Vagina (tissue), 2 donors: ENCODE results near the gene TBX4. TPM values are rescaled to one million over a fixed set of nuclear protein-coding genes. Genes with fewer than 3 reads are reported as not detected.

ENCODE experiments used
- DNase-seq, 2 donors: peaks; one replicate each; pipeline ENCODE4 v3.0.0-alpha.2; 2017; ENCODE audit errors: extremely low spot score in 2 of 2
- H3K27ac ChIP-seq: fragments of 200-600 bp; sonication (generic); one replicate; pipeline ENCODE4 v1.5.1; 2019
- H3K27me3 ChIP-seq: fragments of 200-600 bp; sonication (generic); one replicate; pipeline ENCODE4 v1.5.1; 2019
- H3K36me3 ChIP-seq, 2 donors: fragments of 200-600 bp; sonication (generic); one replicate each; pipeline ENCODE4 v1.5.1; 2017 to 2019
- H3K4me1 ChIP-seq: fragments of 200-600 bp; sonication (generic); one replicate; pipeline ENCODE4 v1.5.1; 2019
- H3K4me3 ChIP-seq, 2 donors: fragments of 200-600 bp; sonication (generic); 1 replicate in 1 of 2; 2 replicates in 1 of 2; pipeline ENCODE4 v1.5.1; 2016 to 2019
- H3K9me3 ChIP-seq: fragments of 200-600 bp; sonication (generic); one replicate; pipeline ENCODE4 v1.5.1; 2019
- POLR2A ChIP-seq, 2 donors: fragments of 450-650 bp; IDR thresholded peaks; one replicate each; pipeline ENCODE4 v1.6.1; 2017; ENCODE audit warnings: antibody characterized with exemption in 2 of 2, mild to moderate bottlenecking in 2 of 2, moderate library complexity in 2 of 2
- POLR2AphosphoS5 ChIP-seq, 2 donors: sonication (generic); formaldehyde crosslinking; IDR thresholded peaks; one replicate each; pipeline ENCODE4 v1.9.0; 2017; ENCODE audit warnings: antibody characterized with exemption in 2 of 2, mild to moderate bottlenecking in 2 of 2, low read depth in 1 of 2; ENCODE audit not compliant: insufficient read depth in 1 of 2
- intact Hi-C: fragments of 100-400 bp; cut with DNase I; formaldehyde crosslinking; loops from one replicate; pipeline ENCODE4 v1.15.1; 2023
- total RNA-seq: library from RNA; depleted of rRNA; stranded (reverse); fragments of >200 nt; gene quantifications from one replicate; pipeline ENCODE4 v1.2.3, GENCODE V29; 2016
- TF ChIP-seq, protein P1 (sequence below), 3 experiments: fragments of 450-650 bp in 2 of 3; fragments of 200-600 bp in 1 of 3; sonication (generic) in 1 of 3; IDR thresholded peaks; one replicate each; pipeline ENCODE4 v1.5.1; 2017 to 2019; ENCODE audit warnings: antibody characterized with exemption in 3 of 3, mild to moderate bottlenecking in 2 of 3, moderate library complexity in 2 of 3

TBX4 gene
- total RNA-seq, 1 donor from 2014 or later: not detected

GRCh38 chr17:61474235-61474927 lies 22.2 kb downstream of the TBX4 start:
- Histone ChIP-seq H3K4me1 (peaks cover 7% of the 10 kb centered on the region), H3K36me3 (no peaks in the 10 kb centered on the region), H3K4me3 (no peak overlapping the region), H3K9me3 (no peaks in the 10 kb centered on the region), H3K27me3 (no peaks in the 10 kb centered on the region), H3K27ac (no peak overlapping the region)
- DNase-seq: no peak
- TF ChIP-seq POLR2A (IDR thresholded peaks at IDR 0.05): no peak
- TF ChIP-seq, protein P1, sequence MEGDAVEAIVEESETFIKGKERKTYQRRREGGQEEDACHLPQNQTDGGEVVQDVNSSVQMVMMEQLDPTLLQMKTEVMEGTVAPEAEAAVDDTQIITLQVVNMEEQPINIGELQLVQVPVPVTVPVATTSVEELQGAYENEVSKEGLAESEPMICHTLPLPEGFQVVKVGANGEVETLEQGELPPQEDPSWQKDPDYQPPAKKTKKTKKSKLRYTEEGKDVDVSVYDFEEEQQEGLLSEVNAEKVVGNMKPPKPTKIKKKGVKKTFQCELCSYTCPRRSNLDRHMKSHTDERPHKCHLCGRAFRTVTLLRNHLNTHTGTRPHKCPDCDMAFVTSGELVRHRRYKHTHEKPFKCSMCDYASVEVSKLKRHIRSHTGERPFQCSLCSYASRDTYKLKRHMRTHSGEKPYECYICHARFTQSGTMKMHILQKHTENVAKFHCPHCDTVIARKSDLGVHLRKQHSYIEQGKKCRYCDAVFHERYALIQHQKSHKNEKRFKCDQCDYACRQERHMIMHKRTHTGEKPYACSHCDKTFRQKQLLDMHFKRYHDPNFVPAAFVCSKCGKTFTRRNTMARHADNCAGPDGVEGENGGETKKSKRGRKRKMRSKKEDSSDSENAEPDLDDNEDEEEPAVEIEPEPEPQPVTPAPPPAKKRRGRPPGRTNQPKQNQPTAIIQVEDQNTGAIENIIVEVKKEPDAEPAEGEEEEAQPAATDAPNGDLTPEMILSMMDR (IDR thresholded peaks at IDR 0.05): no peak
- peak in 1 of 2 donors; percentile 74 for TF ChIP-seq POLR2AphosphoS5 (IDR thresholded peaks at IDR 0.05; ENCODE audit: insufficient read depth in 1 of 2, low read depth in 1 of 2)
- intact Hi-C loops: no loop called here

- Histone ChIP-seq H3K27me3 (no peaks in the 10 kb centered on the region), H3K4me1 (peaks cover 7% of the 10 kb centered on the region), H3K27ac (no peak overlapping the region), H3K4me3 (no peak overlapping the region), H3K9me3 (no peaks in the 10 kb centered on the region), H3K36me3 (no peaks in the 10 kb centered on the region)
- intact Hi-C loops: loop anchor here (5.0 kb wide), 1 partner anchor 307 kb away; no protein-coding TSS in a partner anchor
- no peak for TF ChIP-seq POLR2A (IDR thresholded peaks at IDR 0.05)
- TF ChIP-seq, protein P1 (IDR thresholded peaks at IDR 0.05): no peak
- DNase-seq: no peak
These were observed 22.7 kb downstream of the TBX4 start for GRCh38 chr17:61474934-61475333.

- no peak for TF ChIP-seq POLR2A (IDR thresholded peaks at IDR 0.05)
- TF ChIP-seq, protein P1 (IDR thresholded peaks at IDR 0.05): no peak
- no peak for TF ChIP-seq POLR2AphosphoS5 (IDR thresholded peaks at IDR 0.05; ENCODE audit: insufficient read depth in 1 of 2, low read depth in 1 of 2)
- H3K27me3 ChIP-seq: no peaks in the 10 kb centered on the region
- H3K27ac ChIP-seq: no peak overlapping the region
- intact Hi-C loops: loop anchor here (5.0 kb wide), 1 partner anchor 307 kb away; no protein-coding TSS in a partner anchor
- H3K4me1 ChIP-seq: peaks cover 7% of the 10 kb centered on the region
- H3K4me3 ChIP-seq: no peak overlapping the region
- H3K36me3 ChIP-seq: no peaks in the 10 kb centered on the region
- DNase-seq: no peak
- H3K9me3 ChIP-seq: no peaks in the 10 kb centered on the region
These were observed 23.5 kb downstream of the TBX4 start for GRCh38 chr17:61475726-61476125.

- Histone ChIP-seq H3K27ac (no peak overlapping the region), H3K4me1 (peaks cover 7% of the 10 kb centered on the region), H3K4me3 (no peak overlapping the region), H3K27me3 (no peaks in the 10 kb centered on the region), H3K9me3 (no peaks in the 10 kb centered on the region), H3K36me3 (no peaks in the 10 kb centered on the region)
- intact Hi-C loops: loop anchor here (5.0 kb wide), 1 partner anchor 306 kb away; no protein-coding TSS in a partner anchor
- TF ChIP-seq POLR2A (IDR thresholded peaks at IDR 0.05): no peak
- TF ChIP-seq, protein P1 (IDR thresholded peaks at IDR 0.05): no peak
- no peak for TF ChIP-seq POLR2AphosphoS5 (IDR thresholded peaks at IDR 0.05; ENCODE audit: insufficient read depth in 1 of 2, low read depth in 1 of 2)
- no peak for DNase-seq
These were observed 24.4 kb downstream of the TBX4 start for GRCh38 chr17:61476476-61477203.
